GM12878 (cell line): Measurements from ENCODE around the gene SELENOH. TPM values are rescaled to one million over a fixed set of nuclear protein-coding genes. Genes with fewer than 3 reads are reported as not detected.

Experiments
- BRCA1 ChIP-seq: IDR thresholded peaks from 2 replicates; pipeline ENCODE4 v1.6.1; 2011; ENCODE audit warnings: low read depth, low read length, improper control_type of control experiment
- CBX5 ChIP-seq: sonication (generic); IDR thresholded peaks from 2 replicates; pipeline ENCODE4 v1.6.1; 2016; ENCODE audit warnings: low read depth, moderate library complexity, mild to moderate bottlenecking, inconsistent platforms
- CREB1 ChIP-seq: IDR thresholded peaks from 2 replicates; pipeline ENCODE4 v1.6.1; 2012; ENCODE audit warnings: low read depth, mild to moderate bottlenecking, inconsistent platforms
- DPF2 ChIP-seq: fragments of 450-650 bp; IDR thresholded peaks from 2 replicates; pipeline ENCODE4 v1.6.1; 2017; ENCODE audit warnings: mild to moderate bottlenecking
- ESRRA ChIP-seq: IDR thresholded peaks from 2 replicates; pipeline ENCODE4 v1.6.1; 2012; ENCODE audit warnings: mild to moderate bottlenecking, low read length, improper control_type of control experiment
- FOXM1 ChIP-seq: IDR thresholded peaks from 2 replicates; pipeline ENCODE4 v1.6.1; 2012; ENCODE audit warnings: low read depth, mild to moderate bottlenecking, inconsistent platforms, low read length, moderate library complexity
- IKZF1 ChIP-seq: fragments of 450-650 bp; conservative IDR thresholded peaks from 2 replicates; pipeline ENCODE4 v1.6.1; 2017; ENCODE audit warnings: antibody characterized with exemption, mild to moderate bottlenecking
- IRF5 ChIP-seq: fragments of 450-650 bp; IDR thresholded peaks from 2 replicates; pipeline ENCODE4 v1.6.1; 2017; ENCODE audit warnings: borderline replicate concordance
- JUND ChIP-seq: IDR thresholded peaks from 2 replicates; pipeline ENCODE4 v1.6.1; 2012; ENCODE audit warnings: low read depth, mild to moderate bottlenecking, low read length, improper control_type of control experiment, moderate library complexity
- LARP7 ChIP-seq: fragments of 450-650 bp; IDR thresholded peaks from 2 replicates; pipeline ENCODE4 v1.6.1; 2017; ENCODE audit warnings: mild to moderate bottlenecking
- MYB ChIP-seq: fragments of 150-350 bp; IDR thresholded peaks from 2 replicates; pipeline ENCODE4 v1.6.1; 2014; ENCODE audit warnings: mild to moderate bottlenecking, low read depth, low read length, borderline replicate concordance
- NFIC ChIP-seq: IDR thresholded peaks from 2 replicates; pipeline ENCODE4 v1.6.1; 2012; ENCODE audit warnings: low read depth, mild to moderate bottlenecking, inconsistent platforms, low read length, moderate library complexity
- NFYB ChIP-seq: IDR thresholded peaks from 2 replicates; pipeline ENCODE4 v1.6.1; 2011; ENCODE audit warnings: low read depth, mild to moderate bottlenecking, low read length, improper control_type of control experiment, moderate library complexity; ENCODE audit not compliant: insufficient read depth
- NRF1 ChIP-seq: conservative IDR thresholded peaks from 2 replicates; pipeline ENCODE4 v1.6.1; 2011; ENCODE audit warnings: mild to moderate bottlenecking, low read depth, low read length, improper control_type of control experiment
- POLR2A ChIP-seq: IDR thresholded peaks from 2 replicates; pipeline ENCODE4 v1.6.1; 2011; ENCODE audit warnings: low read depth, mild to moderate bottlenecking, low read length
- SMAD5 ChIP-seq: IDR thresholded peaks from 2 replicates; pipeline ENCODE4 v1.6.1; 2016; ENCODE audit warnings: antibody characterized with exemption, low read depth
- SRF ChIP-seq, 2 experiments: IDR thresholded peaks; 2 replicates each; pipeline ENCODE4 v1.6.1; 2011; ENCODE audit warnings: low read depth in 2 of 2, low read length in 2 of 2, mild to moderate bottlenecking in 1 of 2, moderate library complexity in 1 of 2
- STAT3 ChIP-seq: IDR thresholded peaks from 2 replicates; pipeline ENCODE4 v1.6.1; 2011; ENCODE audit warnings: low read depth, low read length, improper control_type of control experiment
- SUPT20H ChIP-seq: IDR thresholded peaks from 2 replicates; pipeline ENCODE4 v1.6.1; 2011; ENCODE audit warnings: low read depth, mild to moderate bottlenecking, low read length, moderate library complexity, borderline replicate concordance; ENCODE audit not compliant: control insufficient read depth
- ZNF622 ChIP-seq: fragments of 450-650 bp; IDR thresholded peaks from 2 replicates; pipeline ENCODE4 v1.6.1; 2017; ENCODE audit warnings: mild to moderate bottlenecking, inconsistent platforms
- polyA plus RNA-seq, 11 experiments: library from polyadenylated mRNA; depleted of rRNA in 4 of 11; unstranded in 6 of 11; stranded (reverse) in 5 of 11; fragments of >200 nt; fragmentation: Nextera tagmentation in 4 of 11; fragmentation: Illumina TruSeq in 1 of 11; extraction: Ambion mirVana in 4 of 11; extraction: Trizol in 1 of 11; gene quantifications; 1 replicate in 1 of 11; 2 replicates in 10 of 11; pipeline versions ENCODE4 v1.2.1 to v1.2.3, GENCODE V29; 2011 to 2016; ENCODE audit warnings: inconsistent platforms in 2 of 11, missing spikeins in 2 of 11, low read depth in 1 of 11
- total RNA-seq, 4 experiments: library from RNA; depleted of rRNA in 3 of 4; stranded (reverse); fragments of >200 nt in 3 of 4; fragmentation: Illumina TruSeq in 1 of 4; extraction: Trizol in 1 of 4; gene quantifications; 2 replicates each; pipeline versions ENCODE4 v1.2.1 to v1.2.3, GENCODE V29; 2013 to 2021
- TF ChIP-seq, protein P1 (sequence below): fragments of 450-650 bp; IDR thresholded peaks from 2 replicates; pipeline ENCODE4 v1.6.1; 2014; ENCODE audit warnings: mild to moderate bottlenecking
- TF ChIP-seq, protein P2 (sequence below): fragments of 450-650 bp; IDR thresholded peaks from 2 replicates; pipeline ENCODE4 v1.6.1; 2018; ENCODE audit warnings: borderline replicate concordance, mild to moderate bottlenecking; ENCODE audit not compliant: partially characterized antibody
- TF ChIP-seq, protein P3 (sequence below): fragments of 450-650 bp; IDR thresholded peaks from 2 replicates; pipeline ENCODE4 v1.6.1; 2018; ENCODE audit warnings: mild to moderate bottlenecking, low read depth, moderate library complexity; ENCODE audit not compliant: partially characterized antibody

Gene SELENOH
- total and polyA plus RNA-seq, 10 of the 15 experiments (the other 5 are each of a cell fraction or from before 2014, with no cell fraction given): 20.3 to 458 (median 200) TPM

GRCh38 chr11:57741132-57742086 lies at the start of gene SELENOH (continued):
- TF ChIP-seq, protein P1, sequence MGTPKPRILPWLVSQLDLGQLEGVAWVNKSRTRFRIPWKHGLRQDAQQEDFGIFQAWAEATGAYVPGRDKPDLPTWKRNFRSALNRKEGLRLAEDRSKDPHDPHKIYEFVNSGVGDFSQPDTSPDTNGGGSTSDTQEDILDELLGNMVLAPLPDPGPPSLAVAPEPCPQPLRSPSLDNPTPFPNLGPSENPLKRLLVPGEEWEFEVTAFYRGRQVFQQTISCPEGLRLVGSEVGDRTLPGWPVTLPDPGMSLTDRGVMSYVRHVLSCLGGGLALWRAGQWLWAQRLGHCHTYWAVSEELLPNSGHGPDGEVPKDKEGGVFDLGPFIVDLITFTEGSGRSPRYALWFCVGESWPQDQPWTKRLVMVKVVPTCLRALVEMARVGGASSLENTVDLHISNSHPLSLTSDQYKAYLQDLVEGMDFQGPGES: 0 out of 2 replicates have a peak, but pooled peaks have one; percentile 48
- TF ChIP-seq SUPT20H (no peak), FOXM1 (peak; percentile 44; the same call in 1 of the 2 replicates), IRF5 (peak; percentile 66), SRF (IDR thresholded peaks at IDR 0.05; ENCODE audit: low read depth in 2 of 2, low read length in 2 of 2) (peak; percentile 34 to 85; a peak in 3 of 4 replicates), NFYB (no peak), ZNF622 (no peak), STAT3 (no peak), IKZF1 (peak; percentile 96), BRCA1 (no peak), CBX5 (peak; percentile 98; the same call in 1 of the 2 replicates), NFIC (no peak; the same call in 1 of the 2 replicates), DPF2 (0 out of 2 replicates have a peak, but pooled peaks have one; percentile 55), SMAD5 (peak; percentile 70; the same call in 1 of the 2 replicates), NRF1 (no peak; the same call in 1 of the 2 replicates), POLR2A (peak; percentile 99), LARP7 (peak; percentile 85), ESRRA (peak; percentile 90; the same call in 1 of the 2 replicates), CREB1 (peak; percentile 81), JUND (peak; percentile 91), MYB (no peak)
- TF ChIP-seq, protein P2, sequence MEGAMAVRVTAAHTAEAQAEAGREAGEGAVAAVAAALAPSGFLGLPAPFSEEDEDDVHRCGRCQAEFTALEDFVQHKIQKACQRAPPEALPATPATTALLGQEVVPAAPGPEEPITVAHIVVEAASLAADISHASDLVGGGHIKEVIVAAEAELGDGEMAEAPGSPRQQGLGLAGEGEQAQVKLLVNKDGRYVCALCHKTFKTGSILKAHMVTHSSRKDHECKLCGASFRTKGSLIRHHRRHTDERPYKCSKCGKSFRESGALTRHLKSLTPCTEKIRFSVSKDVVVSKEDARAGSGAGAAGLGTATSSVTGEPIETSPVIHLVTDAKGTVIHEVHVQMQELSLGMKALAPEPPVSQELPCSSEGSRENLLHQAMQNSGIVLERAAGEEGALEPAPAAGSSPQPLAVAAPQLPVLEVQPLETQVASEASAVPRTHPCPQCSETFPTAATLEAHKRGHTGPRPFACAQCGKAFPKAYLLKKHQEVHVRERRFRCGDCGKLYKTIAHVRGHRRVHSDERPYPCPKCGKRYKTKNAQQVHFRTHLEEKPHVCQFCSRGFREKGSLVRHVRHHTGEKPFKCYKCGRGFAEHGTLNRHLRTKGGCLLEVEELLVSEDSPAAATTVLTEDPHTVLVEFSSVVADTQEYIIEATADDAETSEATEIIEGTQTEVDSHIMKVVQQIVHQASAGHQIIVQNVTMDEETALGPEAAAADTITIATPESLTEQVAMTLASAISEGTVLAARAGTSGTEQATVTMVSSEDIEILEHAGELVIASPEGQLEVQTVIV: peak; percentile 78
- TF ChIP-seq, protein P3, sequence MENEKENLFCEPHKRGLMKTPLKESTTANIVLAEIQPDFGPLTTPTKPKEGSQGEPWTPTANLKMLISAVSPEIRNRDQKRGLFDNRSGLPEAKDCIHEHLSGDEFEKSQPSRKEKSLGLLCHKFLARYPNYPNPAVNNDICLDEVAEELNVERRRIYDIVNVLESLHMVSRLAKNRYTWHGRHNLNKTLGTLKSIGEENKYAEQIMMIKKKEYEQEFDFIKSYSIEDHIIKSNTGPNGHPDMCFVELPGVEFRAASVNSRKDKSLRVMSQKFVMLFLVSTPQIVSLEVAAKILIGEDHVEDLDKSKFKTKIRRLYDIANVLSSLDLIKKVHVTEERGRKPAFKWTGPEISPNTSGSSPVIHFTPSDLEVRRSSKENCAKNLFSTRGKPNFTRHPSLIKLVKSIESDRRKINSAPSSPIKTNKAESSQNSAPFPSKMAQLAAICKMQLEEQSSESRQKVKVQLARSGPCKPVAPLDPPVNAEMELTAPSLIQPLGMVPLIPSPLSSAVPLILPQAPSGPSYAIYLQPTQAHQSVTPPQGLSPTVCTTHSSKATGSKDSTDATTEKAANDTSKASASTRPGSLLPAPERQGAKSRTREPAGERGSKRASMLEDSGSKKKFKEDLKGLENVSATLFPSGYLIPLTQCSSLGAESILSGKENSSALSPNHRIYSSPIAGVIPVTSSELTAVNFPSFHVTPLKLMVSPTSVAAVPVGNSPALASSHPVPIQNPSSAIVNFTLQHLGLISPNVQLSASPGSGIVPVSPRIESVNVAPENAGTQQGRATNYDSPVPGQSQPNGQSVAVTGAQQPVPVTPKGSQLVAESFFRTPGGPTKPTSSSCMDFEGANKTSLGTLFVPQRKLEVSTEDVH: peak; percentile 85
